ELR (cell line): ENCODE results near the gene GRIN2C.
A peak's percentile ranks its signal among the peaks of the same experiment; 100 is the strongest.

ENCODE experiments used
- DNase-seq: peaks from one replicate; pipeline ENCODE4 v3.0.0-alpha.2; 2015; ENCODE audit warnings: low read depth

GRIN2C gene

GRCh38 chr17:74864297-74864865, 4.7 kb upstream of the GRIN2C start:
- no peak for DNase-seq

DNA sequence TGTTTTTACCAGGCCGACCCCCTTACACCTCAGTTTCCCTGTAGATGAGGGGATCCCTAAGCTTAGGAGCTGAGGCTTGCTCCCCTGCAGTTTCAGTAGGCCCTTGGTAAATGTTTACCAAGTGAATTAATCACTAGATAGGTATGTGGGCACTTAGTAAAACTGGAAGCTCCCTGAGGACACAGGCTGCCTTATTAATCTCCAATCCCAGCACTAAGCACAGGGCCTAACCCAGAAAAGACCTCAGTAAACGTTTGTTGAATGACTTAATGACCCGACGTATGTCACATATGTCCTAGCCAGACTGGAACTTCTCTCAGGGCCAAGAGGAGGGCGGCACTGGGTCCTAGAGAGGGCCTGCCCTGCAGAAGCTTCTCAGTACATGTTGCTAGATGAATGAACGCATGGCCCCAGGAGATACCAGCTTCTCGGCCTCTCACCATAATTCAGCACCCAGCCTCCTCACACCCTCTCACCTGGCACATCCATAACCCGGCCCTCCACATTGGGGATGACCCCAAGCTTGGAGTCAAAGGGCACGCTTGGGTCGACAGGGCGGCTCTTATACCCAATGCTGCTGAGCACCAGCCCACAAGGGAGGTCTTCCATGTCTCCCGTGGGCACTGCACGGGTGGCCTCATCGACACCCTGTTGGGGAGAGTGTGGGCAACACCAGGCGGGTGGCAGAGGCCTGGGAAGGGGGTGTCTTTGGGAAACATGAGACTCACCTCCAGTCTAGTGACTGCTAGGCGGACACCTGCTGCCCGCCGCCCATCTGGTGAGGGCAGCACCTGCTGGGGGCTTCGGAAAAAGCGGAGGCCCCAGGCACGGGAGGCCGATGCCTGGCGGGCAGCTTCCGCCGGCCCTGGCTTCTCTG, 4.0 kb upstream of the GRIN2C start:
- peak; percentile 32 for DNase-seq

DNA sequence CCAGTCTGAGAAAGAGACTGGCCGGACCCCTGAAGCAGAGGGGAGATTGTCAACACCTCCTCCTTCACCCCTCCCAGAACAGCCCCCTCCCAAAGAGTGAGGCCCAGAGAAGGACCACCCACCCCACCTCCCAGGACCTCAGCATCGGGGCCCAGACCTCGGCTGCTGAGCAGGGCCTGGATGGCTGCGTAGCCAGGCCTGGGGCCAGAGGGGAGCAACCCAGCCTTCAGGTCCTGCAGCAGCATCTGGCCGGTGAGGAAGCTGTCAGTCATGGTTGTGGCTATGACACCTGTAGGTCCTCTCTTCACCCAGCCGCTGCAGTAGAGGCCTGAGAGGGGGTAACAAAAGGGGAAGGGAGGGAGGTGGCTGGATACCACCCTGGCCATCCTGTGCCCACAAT, 3.2 kb upstream of the GRIN2C start:
- no peak for DNase-seq

DNA sequence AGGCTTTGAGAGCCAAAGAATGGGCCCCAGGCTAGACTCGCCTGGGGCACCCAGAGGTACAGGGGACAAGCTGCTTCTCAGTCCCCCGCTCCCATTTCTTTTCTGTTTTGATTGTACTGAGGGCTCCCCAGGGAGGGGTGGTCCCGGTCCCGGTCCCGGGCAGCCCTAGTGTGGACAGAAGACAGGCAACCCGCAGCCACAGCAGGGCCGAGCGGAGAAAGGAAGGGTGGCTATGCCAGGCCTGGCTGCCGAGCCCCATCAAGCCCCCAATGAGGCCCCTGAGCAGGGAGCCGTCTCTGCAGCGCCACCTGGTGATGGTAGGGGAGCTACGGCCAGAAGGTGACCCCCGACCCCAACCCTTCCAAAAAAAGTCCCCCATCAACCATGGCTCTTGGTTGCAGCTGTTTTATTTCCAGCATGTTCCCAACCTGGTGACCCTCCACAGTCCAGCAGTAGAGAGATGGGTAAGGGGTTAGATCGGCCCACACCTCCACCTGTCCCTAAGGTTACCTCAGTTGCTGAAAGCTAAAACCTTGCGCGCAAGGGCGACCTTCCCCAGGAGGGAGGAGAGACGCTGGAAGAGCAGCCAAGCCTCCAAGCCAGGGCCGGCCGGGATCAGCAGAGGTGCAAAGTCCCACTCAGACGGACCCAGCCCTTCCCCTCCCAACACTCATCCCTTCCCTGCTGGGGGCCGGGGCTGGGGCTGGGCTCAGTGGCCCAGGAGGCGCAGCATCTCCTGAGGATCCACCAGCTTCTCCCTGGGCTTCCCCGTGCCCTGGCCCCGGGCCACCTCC, 2.6 kb upstream of the GRIN2C start:
- peak; percentile 73 for DNase-seq

DNA sequence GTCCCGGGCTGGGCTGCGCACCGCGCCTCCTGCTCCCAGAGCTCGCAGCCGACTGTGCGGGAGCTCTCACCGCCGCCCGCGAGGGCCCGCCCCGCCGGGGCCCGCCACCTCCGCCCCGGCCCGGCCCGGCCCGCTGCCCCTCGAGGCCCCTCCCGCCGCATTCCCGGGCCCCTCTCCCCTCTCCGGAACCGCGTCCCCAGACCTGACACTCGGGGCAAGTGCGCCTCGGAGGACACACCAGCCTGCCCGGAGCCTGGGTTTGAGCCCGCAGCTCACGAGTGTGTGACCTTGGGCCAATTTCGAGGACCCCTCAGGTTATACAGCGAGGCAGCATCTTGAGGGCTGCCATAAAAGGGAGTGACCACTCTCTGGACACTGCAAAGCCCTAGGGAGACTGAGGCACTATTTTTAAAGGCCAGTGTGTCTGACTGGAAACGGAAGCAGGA, 2.0 kb upstream of the GRIN2C start:
- no peak for DNase-seq

- DNase-seq = no peak
These were observed 1.4 kb upstream of the GRIN2C start for GRCh38 chr17:74860872-74861661.

GRCh38 chr17:74860229-74860871, 665 bp upstream of the GRIN2C start:
- DNase-seq = no peak

DNA sequence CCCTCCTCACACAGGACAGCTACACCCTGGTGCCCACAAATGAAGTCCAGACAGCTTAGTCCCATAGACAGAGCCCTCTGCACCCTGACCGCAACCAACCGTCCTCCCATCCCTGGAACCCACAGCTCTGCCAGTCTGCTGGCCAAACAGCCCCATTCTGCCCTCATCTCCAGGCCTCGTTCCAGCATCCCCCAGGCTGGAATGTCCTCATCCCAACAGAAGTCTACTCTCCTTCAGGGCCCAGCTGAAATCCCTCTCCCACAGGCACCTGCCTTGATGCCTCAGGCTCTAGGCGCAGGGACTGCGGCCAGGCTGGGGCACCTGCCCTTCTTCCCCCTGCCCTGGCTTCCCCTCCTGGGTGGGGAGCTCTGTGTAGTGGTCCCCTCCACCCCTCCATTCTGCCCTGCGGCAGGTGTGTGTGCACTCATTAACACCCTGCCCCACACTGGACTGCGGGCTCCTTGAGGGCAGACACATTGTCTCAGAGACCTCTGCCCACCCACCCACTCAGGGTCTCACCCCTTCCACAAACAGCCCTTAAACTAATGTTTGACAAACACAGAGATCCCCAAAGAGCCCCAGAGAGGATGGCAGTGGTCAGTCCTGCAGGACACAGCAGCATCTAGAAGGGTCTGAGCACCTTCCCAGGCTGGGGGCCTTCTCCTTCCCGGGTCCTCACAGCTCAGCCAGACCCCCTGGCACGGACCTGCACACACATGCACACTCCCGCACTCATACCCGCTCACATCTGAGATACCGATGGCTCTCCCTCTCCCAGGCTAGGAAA, 820 bp downstream of the GRIN2C start:
- no peak for DNase-seq

- DNase-seq = no peak
These were observed 2.5 kb downstream of the GRIN2C start for GRCh38 chr17:74857191-74857590.

DNA sequence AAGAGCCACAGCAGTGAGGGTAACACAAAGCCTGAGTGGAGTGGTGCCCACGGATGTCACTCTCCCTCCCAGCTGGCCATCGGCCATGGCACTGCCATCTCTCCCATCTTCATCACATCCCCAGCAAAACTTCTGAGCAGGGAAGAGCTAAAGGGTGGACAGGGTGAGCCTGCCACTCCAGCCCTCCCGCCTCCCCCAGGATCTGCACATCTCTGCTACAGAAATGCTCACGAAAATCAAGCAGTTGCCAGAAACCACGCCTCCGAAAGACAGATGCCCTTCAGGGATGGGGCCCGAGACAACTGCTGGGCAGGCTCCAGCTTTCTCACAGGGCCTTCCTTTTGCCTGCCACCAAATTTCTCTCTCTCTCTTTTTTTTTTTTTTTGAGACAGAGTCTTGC, 3.6 kb downstream of the GRIN2C start:
- DNase-seq = no peak

DNA sequence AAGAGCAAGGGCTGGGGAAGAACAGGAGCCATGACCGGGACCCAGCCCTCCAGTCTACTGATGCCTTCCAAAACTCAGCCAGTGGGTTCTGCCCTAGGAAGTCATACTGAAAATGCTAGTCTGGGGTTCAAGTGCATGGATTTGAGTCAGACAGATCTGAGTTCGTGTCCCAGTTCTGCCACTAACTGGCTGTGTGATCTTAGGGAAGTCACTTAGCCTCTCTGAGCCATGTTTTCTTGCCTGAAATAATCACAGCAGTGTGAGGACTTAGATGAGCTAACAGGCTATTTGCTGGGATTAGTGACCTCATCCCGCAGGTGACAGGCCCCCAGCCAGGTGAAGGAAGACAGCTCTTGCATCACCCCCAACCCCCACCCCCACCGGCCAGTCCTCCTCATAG, 4.4 kb downstream of the GRIN2C start:
- DNase-seq = no peak

- DNase-seq = no peak
These were observed 4.9 kb downstream of the GRIN2C start for GRCh38 chr17:74854792-74855191.

DNA sequence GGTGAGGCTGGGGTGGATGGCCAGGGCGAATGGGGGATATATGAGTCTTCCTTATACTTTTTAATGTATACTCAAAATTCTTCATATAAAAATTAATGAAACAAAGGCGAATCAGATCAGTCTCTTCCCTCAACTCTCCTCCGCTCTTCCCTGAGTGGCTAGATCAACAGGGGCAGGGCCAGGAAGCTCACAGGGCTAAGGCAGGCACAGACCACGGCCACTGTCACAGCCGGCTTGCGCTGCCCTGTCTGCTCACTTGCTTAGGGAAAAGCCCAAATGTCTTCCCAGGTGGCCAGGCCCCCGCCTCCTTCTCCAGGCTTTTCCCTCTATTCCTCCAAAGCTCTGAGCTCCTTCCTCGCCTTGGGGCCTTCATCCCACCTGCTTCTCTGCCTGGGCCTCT, 6.0 kb downstream of the GRIN2C start:
- DNase-seq = no peak

- no peak for DNase-seq
These were observed 6.7 kb downstream of the GRIN2C start for GRCh38 chr17:74853048-74853397.

DNA sequence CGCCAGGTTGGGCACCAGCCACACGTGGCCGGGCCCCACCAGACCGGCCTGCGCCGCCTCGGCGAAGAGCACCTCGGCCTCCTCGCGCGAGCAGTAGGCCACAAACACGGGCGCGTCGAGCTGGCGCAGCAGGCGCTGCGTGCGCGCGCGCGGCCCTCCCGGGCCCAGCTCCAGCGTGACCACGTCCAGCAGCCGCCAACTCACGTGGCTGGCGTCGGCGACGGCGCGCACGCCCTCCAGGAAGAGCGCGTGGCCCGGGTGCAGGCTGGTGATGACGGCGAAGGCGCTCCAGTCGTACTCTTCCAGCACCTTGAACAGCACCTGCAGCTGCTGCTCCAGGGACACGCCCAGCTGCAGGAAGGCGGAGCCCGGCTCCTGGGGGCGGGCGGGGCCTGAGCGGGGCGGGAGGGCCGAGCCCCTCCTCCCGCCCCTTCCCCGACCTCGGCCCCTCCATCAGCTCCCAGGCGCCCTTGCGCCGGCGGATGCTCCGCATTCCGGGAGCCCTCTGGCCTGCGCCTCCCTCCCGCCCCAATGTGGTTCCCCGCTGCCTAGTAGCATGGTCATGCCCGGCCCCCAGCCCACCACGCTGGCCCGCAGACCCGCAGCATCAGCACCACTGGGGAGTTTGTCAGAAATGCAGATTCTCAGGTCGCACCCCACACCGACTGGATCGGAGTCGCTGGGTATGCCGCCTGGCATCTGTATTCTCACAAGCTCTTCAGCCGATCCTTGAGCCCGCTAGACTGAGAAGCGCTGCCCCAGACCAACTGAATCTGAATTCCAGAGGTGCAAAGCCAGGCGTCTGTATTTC, 7.2 kb downstream of the GRIN2C start:
- no peak for DNase-seq

GRCh38 chr17:74851612-74852236, 8.0 kb downstream of the GRIN2C start:
- no peak for DNase-seq

DNA sequence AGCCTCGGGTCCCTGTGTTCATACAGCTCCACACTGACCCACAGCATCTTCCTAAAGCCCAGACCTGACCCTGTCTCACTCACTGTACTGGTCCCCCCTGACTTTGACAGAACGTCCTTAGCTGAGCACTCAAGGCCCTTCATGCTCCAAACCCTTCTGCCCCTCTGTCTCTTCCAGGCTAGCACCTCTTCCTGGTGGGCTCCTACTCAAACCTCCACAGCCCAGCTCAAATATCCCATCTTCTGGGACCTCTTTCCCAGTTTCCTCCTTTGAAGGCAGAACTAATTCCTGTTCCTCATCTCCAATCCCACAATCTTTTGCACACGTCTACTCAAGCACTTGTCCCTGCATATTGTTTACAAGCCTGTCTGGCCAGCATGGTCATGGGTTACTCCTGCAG, 8.8 kb downstream of the GRIN2C start:
- DNase-seq = no peak

GRCh38 chr17:74850310-74850709, 9.4 kb downstream of the GRIN2C start:
- no peak for DNase-seq

- no peak for DNase-seq
These were observed 10.9 kb downstream of the GRIN2C start for GRCh38 chr17:74848656-74849399.
